Measurements from ENCODE around the gene ASB3.

GRCh38 chr2:53750041-53750768 is 36.5 kb downstream of the ASB3 start:
- TF ChIP-seq CTCF (IDR thresholded peaks at IDR 0.05), result no peak
- no peak for TF ChIP-seq POLR2A (IDR thresholded peaks at IDR 0.05)

Measured in adrenal gland (tissue), 5 donors.